GM10248 (cell line): Measurements from ENCODE around the gene DPYD.

Experiments used
- CTCF ChIA-PET: fragments of 300-600 bp; sonication (Branson Sonifier 250); formaldehyde crosslinking; extraction: SDS; loops from one replicate; lab custom pipeline; 2021; ENCODE audit warnings: antibody characterized with exemption; lab: Yijun Ruan, JAX
- POLR2A ChIA-PET: fragments of 350-650 bp; sonication (Branson Sonifier 250); formaldehyde crosslinking; extraction: SDS; loops from one replicate; lab custom pipeline; 2020; ENCODE audit warnings: antibody characterized with exemption; lab: Yijun Ruan, JAX
- DNase-seq: peaks from one replicate; pipeline ENCODE4 v3.0.0; 2012; ENCODE audit errors: extremely low spot score
- CTCF ChIP-seq: IDR thresholded peaks from 2 replicates; pipeline ENCODE4 v1.5.1; 2012; ENCODE audit warnings: mild to moderate bottlenecking, low read depth; ENCODE audit errors: extremely low read depth, missing control alignments, control extremely low read depth

DPYD gene

GRCh38 chr1:97781762-97782337, 139.0 kb downstream of the DPYD start:
- TF ChIP-seq CTCF, result no peak
- ChIA-PET POLR2A (no interaction called here), CTCF (interaction anchor here (1.0 to 1.4 kb wide), 2 partner anchors 9 kb away, joined by 3 read pairs; no protein-coding TSS in a partner anchor)
- no peak for DNase-seq

GRCh38 chr1:97780884-97781283, 139.9 kb downstream of the DPYD start:
- DNase-seq, result no peak
- TF ChIP-seq CTCF, result no peak
- ChIA-PET CTCF (interaction anchor here (1.4 kb wide), 1 partner anchor 10 kb away, joined by 3 read pairs; no protein-coding TSS in a partner anchor), POLR2A (no interaction called here)

DNA sequence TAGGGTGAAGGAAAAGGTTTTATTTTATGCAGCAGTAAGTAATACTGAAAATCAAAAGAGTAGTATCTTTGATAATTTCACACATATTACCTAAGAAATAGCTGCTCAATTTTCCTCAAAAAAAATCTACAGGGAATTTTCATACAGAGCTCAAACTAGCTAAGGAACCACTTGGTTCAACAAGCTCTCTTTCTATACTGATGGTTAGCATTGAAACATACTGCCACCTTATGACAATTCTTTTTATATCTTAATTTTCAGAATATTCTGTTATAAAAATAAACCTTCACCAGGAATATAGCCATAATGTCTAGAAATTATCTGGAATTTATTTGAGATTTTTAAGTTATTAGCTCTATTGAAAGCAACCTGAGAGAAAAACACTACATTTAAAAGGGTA, 142.1 kb downstream of the DPYD start:
- no peak for TF ChIP-seq CTCF
- no peak for DNase-seq
- CTCF ChIA-PET, result interaction anchor here (0.9 to 1.2 kb wide), 2 partner anchors 14 to 23 kb away, joined by 3 to 4 read pairs; no protein-coding TSS in a partner anchor
- POLR2A ChIA-PET, result no interaction called here

DNA sequence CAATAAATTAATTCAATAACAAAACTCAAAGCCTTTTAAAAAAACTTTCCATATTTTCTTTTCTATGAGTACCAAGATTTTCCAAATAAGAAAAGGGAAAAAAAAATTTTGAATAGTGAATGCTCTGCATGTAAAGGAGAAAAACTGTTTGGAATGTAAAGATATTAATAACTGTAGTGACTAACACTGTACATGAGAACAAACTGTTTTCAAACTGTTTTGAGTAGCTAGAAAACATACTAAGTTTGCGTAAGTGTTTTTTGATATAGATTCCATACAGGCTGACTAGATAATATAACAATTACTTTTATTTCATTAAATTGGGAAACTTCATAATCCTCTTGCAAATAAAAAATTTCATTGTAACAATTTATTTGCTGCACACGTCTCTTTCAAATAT, 150.5 kb downstream of the DPYD start:
- CTCF ChIA-PET, result interaction anchor here (1.7 kb wide), 1 partner anchor 15 kb away, joined by 7 read pairs; no protein-coding TSS in a partner anchor
- POLR2A ChIA-PET, result no interaction called here
- TF ChIP-seq CTCF, result no peak
- no peak for DNase-seq

DNA sequence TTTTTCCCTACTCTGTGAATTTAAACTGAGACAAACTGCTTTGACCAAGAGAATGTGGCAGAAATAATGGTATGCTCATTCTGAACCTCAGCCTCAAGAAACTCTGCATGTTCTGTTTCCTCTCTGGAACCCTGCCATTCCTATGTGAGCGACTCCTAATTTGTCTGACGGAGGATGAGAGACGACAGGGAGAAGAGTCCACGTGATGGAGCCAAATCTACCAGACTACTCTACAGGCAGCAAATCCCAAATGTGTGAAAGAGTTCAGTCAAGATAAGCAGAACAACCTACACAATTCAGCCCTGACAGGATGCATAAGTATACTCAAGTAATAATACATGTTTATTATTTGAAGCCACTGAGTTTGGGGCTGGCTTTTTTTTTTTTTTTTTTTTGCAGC, 153.5 kb downstream of the DPYD start:
- no peak for TF ChIP-seq CTCF
- CTCF ChIA-PET, result no interaction called here
- DNase-seq, result no peak
- POLR2A ChIA-PET, result no interaction called here

GRCh38 chr1:97764991-97765390, 155.8 kb downstream of the DPYD start:
- CTCF ChIA-PET, result interaction anchor here (1.0 to 2.1 kb wide), 3 partner anchors 9 to 13 kb away, joined by 3 to 5 read pairs (median 5); no protein-coding TSS in a partner anchor

More at GRCh38 chr1:97764991-97765390, 155.8 kb downstream of the DPYD start:
- TF ChIP-seq CTCF, result no peak
- no peak for DNase-seq
- POLR2A ChIA-PET, result no interaction called here
